Keratinocyte (primary cell): ENCODE measurements around the gene RFPL4A.

Source experiments
- EZH2 ChIP-seq: IDR thresholded peaks from one replicate; pipeline ENCODE4 v1.6.1; 2012; ENCODE audit warnings: inconsistent platforms, mild to moderate bottlenecking, low read length, moderate library complexity
- TF ChIP-seq, protein P1 (sequence below), 3 experiments: IDR thresholded peaks in 1 of 3; conservative IDR thresholded peaks in 1 of 3; optimal IDR thresholded peaks in 1 of 3; 2 replicates in 2 of 3; 3 replicates in 1 of 3; pipeline versions ENCODE3 to v1.5.1; 2011; ENCODE audit warnings: low read length in 3 of 3, mild to moderate bottlenecking in 3 of 3, moderate library complexity in 2 of 3, control low read depth in 1 of 3, inconsistent platforms in 1 of 3; ENCODE audit not compliant: insufficient read depth in 2 of 3; ENCODE audit errors: extremely low read depth in 1 of 3

DNA sequence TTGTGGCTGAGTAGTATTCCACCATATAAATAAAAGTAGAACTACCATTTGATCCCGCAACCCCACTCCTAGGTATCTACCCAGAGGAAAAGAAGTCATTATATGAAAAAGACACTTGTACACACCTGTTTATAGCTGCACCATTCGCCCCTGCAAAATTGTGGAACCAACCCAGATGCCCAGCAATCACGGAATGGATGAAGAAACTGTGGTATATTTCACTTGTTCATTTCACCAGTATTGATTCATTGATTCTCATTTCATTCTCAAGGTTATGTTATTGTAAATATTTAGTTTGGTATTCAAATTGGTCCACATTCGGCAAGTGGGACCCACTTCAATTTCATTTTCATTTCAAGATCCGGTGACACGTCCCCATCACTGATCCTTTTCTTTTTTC, 8.2 kb upstream of the RFPL4A start:
- TF ChIP-seq, protein P1, sequence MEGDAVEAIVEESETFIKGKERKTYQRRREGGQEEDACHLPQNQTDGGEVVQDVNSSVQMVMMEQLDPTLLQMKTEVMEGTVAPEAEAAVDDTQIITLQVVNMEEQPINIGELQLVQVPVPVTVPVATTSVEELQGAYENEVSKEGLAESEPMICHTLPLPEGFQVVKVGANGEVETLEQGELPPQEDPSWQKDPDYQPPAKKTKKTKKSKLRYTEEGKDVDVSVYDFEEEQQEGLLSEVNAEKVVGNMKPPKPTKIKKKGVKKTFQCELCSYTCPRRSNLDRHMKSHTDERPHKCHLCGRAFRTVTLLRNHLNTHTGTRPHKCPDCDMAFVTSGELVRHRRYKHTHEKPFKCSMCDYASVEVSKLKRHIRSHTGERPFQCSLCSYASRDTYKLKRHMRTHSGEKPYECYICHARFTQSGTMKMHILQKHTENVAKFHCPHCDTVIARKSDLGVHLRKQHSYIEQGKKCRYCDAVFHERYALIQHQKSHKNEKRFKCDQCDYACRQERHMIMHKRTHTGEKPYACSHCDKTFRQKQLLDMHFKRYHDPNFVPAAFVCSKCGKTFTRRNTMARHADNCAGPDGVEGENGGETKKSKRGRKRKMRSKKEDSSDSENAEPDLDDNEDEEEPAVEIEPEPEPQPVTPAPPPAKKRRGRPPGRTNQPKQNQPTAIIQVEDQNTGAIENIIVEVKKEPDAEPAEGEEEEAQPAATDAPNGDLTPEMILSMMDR (optimal IDR thresholded peaks at IDR 0.05 in 1 of 3, IDR thresholded peaks at IDR 0.05 in 1 of 3, conservative IDR thresholded peaks at IDR 0.05 in 1 of 3; ENCODE audit: extremely low read depth in 1 of 3, insufficient read depth in 2 of 3, low read length in 3 of 3), result no peak
- no peak for TF ChIP-seq EZH2
